OCI-LY1 (cell line): ENCODE data around the gene TTF2.

Source experiments
- H2AFZ ChIP-seq: fragments of 200-600 bp; sonication (generic), shearing (Covaris generic); 2 replicates; pipeline ENCODE4 v1.6.0; 2014; ENCODE audit warnings: antibody characterized with exemption, mild to moderate bottlenecking, low read length
- H3F3A ChIP-seq: fragments of 200-600 bp; sonication (generic), shearing (Covaris generic); 2 replicates; pipeline ENCODE4 v1.6.0; 2014; ENCODE audit warnings: mild to moderate bottlenecking, antibody characterized with exemption, low read length, moderate library complexity; ENCODE audit not compliant: insufficient read depth
- H3K27ac ChIP-seq: fragments of 200-600 bp; sonication (generic); 2 replicates; pipeline ENCODE4 v1.5.1; 2014; ENCODE audit warnings: low read length, mixed run types, mild to moderate bottlenecking, low read depth; ENCODE audit not compliant: poor library complexity, severe bottlenecking
- H3K27me3 ChIP-seq: fragments of 200-600 bp; sonication (generic); 2 replicates; pipeline ENCODE4 v1.6.0; 2014; ENCODE audit warnings: antibody characterized with exemption, mild to moderate bottlenecking, low read length, moderate library complexity; ENCODE audit not compliant: insufficient read depth
- H3K36me3 ChIP-seq: fragments of 200-600 bp; sonication (generic); 2 replicates; pipeline ENCODE4 v1.6.1; 2014; ENCODE audit warnings: mild to moderate bottlenecking, antibody characterized with exemption, low read length, moderate library complexity, mixed read lengths; ENCODE audit not compliant: insufficient read depth
- H3K4me1 ChIP-seq: fragments of 200-600 bp; sonication (generic); 2 replicates; pipeline ENCODE4 v1.5.1; 2014; ENCODE audit warnings: mild to moderate bottlenecking, low read length, moderate library complexity; ENCODE audit not compliant: insufficient read depth, severe bottlenecking
- H3K4me2 ChIP-seq: fragments of 200-600 bp; sonication (generic), shearing (Covaris generic); 2 replicates; pipeline ENCODE4 v1.6.1; 2014; ENCODE audit warnings: low read length
- H3K4me3 ChIP-seq: fragments of 200-600 bp; sonication (generic); 2 replicates; pipeline ENCODE4 v1.5.1; 2014; ENCODE audit warnings: low read length, low read depth, mild to moderate bottlenecking, mixed read lengths; ENCODE audit not compliant: poor library complexity, severe bottlenecking
- H3K79me2 ChIP-seq: fragments of 200-600 bp; shearing (Covaris generic); 2 replicates; pipeline ENCODE4 v1.6.1; 2016; ENCODE audit warnings: mixed run types, low read length, mixed read lengths; ENCODE audit not compliant: insufficient read depth
- H3K9ac ChIP-seq: fragments of 200-600 bp; sonication (generic), shearing (Covaris generic); 2 replicates; pipeline ENCODE4 v1.6.1; 2014; ENCODE audit warnings: mild to moderate bottlenecking, low read length, mixed read lengths
- H3K9me2 ChIP-seq: fragments of 200-600 bp; sonication (generic), shearing (Covaris generic); 2 replicates; pipeline ENCODE4 v1.6.1; 2014; ENCODE audit warnings: low read depth, mild to moderate bottlenecking, low read length, mixed read lengths
- H3K9me3 ChIP-seq: fragments of 200-600 bp; shearing (Covaris generic); 2 replicates; pipeline ENCODE4 v1.6.1; 2014; ENCODE audit warnings: low read length, mixed read lengths
- H4K20me1 ChIP-seq: fragments of 200-600 bp; sonication (generic), shearing (Covaris generic); 2 replicates; pipeline ENCODE4 v1.6.0; 2016; ENCODE audit warnings: mild to moderate bottlenecking, low read length; ENCODE audit not compliant: insufficient read depth
- EZH2 ChIP-seq: fragments of 200-600 bp; sonication (generic), shearing (Covaris generic); IDR thresholded peaks from 2 replicates; pipeline ENCODE4 v1.8.0; 2017; ENCODE audit warnings: borderline replicate concordance, mixed run types, mild to moderate bottlenecking, antibody characterized with exemption, low read length, moderate library complexity, mixed read lengths
- TF ChIP-seq, protein P1 (sequence below): fragments of 200-600 bp; sonication (generic), shearing (Covaris generic); IDR thresholded peaks from 2 replicates; pipeline ENCODE4 v1.5.1; 2017; ENCODE audit warnings: mild to moderate bottlenecking, antibody characterized with exemption, low read length, moderate library complexity, mixed read lengths

TTF2 gene

DNA sequence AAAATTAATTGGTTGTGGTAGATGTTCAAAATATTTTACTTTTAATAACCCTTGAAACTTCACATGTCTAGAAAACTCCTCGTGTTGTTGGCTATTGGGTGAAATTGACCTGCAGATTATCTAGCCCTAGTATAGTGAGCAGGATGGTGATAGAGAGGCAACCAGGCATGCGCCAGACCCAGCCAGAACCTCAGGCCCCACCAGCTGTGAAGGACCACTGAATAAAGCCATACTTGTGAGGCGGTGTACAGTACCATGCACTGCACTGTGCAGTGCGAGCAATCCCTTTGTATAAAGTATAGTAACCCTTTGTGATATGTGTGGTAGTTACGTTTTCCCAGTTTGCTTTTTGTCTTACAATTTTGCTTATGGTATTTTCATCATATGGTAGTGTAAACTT lies 8.5 kb downstream of the TTF2 start:
- Histone ChIP-seq H3K36me3 (peaks cover 85% of the 10 kb centered on the region), H3K27ac (no peak overlapping the region), H3K27me3 (no peaks in the 10 kb centered on the region), H3K4me2 (no peak overlapping the region), H3K4me1 (peaks cover 7% of the 10 kb centered on the region), H4K20me1 (no peaks in the 10 kb centered on the region), H3K9ac (no peak overlapping the region), H3K4me3 (no peak overlapping the region), H3K79me2 (peaks cover 14% of the 10 kb centered on the region; the same call in 1 of the 2 replicates), H3F3A (no peaks in the 10 kb centered on the region), H2AFZ (no peak overlapping the region), H3K9me2 (no peaks in the 10 kb centered on the region), H3K9me3 (no peaks in the 10 kb centered on the region)
- TF ChIP-seq, protein P1, sequence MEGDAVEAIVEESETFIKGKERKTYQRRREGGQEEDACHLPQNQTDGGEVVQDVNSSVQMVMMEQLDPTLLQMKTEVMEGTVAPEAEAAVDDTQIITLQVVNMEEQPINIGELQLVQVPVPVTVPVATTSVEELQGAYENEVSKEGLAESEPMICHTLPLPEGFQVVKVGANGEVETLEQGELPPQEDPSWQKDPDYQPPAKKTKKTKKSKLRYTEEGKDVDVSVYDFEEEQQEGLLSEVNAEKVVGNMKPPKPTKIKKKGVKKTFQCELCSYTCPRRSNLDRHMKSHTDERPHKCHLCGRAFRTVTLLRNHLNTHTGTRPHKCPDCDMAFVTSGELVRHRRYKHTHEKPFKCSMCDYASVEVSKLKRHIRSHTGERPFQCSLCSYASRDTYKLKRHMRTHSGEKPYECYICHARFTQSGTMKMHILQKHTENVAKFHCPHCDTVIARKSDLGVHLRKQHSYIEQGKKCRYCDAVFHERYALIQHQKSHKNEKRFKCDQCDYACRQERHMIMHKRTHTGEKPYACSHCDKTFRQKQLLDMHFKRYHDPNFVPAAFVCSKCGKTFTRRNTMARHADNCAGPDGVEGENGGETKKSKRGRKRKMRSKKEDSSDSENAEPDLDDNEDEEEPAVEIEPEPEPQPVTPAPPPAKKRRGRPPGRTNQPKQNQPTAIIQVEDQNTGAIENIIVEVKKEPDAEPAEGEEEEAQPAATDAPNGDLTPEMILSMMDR = no peak
- TF ChIP-seq EZH2 = no peak

DNA sequence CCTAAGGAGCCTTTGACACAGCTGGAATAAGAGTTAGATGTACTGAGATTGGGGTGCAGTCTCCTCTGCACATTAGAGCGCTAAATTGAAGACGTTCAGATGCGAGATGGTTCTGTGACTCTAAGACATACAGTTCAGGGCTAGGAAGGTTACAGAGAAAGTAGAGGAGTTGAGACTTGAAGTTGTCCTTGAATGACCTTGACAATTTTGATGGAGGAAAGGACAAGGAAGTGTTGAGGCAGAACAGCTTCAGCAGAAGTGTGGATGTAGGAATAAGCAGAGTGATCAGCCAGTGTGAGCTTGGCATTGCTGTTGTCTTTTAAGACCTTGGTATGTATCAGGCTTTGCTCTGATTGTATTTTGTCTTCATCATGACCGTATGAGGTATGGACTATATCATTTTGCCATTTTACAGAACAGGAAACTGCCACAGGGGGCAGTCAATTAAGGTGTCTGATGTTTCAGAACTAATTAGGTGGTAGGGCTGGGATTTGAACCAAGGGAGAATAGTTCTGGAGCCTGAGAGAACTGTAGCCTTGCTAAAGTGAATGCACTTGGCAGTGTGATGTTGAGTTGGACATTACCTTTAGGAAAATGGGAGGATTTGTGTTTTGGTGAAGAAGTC lies 9.2 kb downstream of the TTF2 start:
- peaks cover 9% of the 10 kb centered on the region; the same call in 1 of the 2 replicates for H3K79me2 ChIP-seq

DNA sequence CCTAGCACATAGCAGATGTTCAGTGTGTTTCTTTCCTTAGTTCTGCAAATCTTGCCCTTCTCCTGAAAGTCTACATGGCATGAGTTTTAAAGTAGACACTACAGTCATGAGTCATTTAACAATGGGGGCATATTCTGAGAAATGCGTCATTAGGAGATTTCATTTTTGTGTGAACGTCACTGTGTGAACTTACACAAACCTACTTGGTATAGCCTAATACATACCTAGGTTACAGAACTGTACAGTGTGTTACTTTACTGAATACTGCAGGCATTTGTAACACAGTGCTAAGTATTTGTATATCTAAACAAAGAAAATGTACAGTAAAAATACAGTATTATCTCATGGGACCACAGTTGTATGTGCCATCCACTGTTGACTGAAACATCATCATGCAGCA lies 10.0 kb downstream of the TTF2 start:
- no peak overlapping the region for H3K4me2 ChIP-seq
- H3K9me3 ChIP-seq = no peaks in the 10 kb centered on the region
- peaks cover 87% of the 10 kb centered on the region for H3K36me3 ChIP-seq
- H3K4me3 ChIP-seq = no peak overlapping the region
- no peak overlapping the region for H3K27ac ChIP-seq
- TF ChIP-seq EZH2 = no peak
- TF ChIP-seq, protein P1 = no peak
- H2AFZ ChIP-seq = no peak overlapping the region
- H3K27me3 ChIP-seq = no peaks in the 10 kb centered on the region
- H3K79me2 ChIP-seq = peaks cover 6% of the 10 kb centered on the region; the same call in 1 of the 2 replicates
- H4K20me1 ChIP-seq = no peaks in the 10 kb centered on the region
- H3K9me2 ChIP-seq = no peaks in the 10 kb centered on the region
- no peak overlapping the region for H3K9ac ChIP-seq
- no peaks in the 10 kb centered on the region for H3K4me1 ChIP-seq
- no peaks in the 10 kb centered on the region for H3F3A ChIP-seq

More for the DNA sequence above, 9.2 kb downstream of the TTF2 start:
- no peak overlapping the region for H3K4me3 ChIP-seq
- no peak for TF ChIP-seq EZH2
- TF ChIP-seq, protein P1 = peak; percentile 23; the same call in 1 of the 2 replicates
- no peaks in the 10 kb centered on the region for H4K20me1 ChIP-seq
- H3K9me3 ChIP-seq = no peaks in the 10 kb centered on the region
- no peaks in the 10 kb centered on the region for H3K27me3 ChIP-seq
- no peak overlapping the region for H2AFZ ChIP-seq
- H3K36me3 ChIP-seq = peaks cover 87% of the 10 kb centered on the region
- H3K4me2 ChIP-seq = no peak overlapping the region
- no peaks in the 10 kb centered on the region for H3F3A ChIP-seq
- no peaks in the 10 kb centered on the region for H3K9me2 ChIP-seq
- H3K4me1 ChIP-seq = no peaks in the 10 kb centered on the region
- no peak overlapping the region for H3K9ac ChIP-seq
- H3K27ac ChIP-seq = no peak overlapping the region
